ENCODE measurements around the gene OPTC.

DNA sequence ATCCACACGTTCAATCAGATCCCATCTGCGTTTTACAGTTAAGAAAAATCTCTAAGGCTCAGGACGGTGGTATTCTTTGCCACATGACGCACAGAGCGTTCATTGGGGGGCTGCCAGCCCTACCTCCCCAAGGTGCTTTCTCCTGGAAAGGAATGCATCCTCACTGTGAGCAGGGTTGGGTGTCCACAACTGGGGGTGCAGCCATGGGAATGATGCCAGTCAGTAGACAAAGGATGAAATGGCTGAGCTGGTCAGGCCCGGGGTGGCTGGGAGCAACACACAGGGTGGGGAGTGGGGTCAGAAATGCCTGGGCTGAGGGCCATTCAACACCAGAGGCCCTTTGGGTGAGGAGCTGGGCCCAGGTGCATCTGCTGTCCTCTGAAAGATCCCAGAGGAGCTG lies 25.9 kb downstream of the OPTC start:
- TF ChIP-seq CTCF (IDR thresholded peaks at IDR 0.05) (no peak), POLR2A (IDR thresholded peaks at IDR 0.05; ENCODE audit: low read length) (no peak), REST (IDR thresholded peaks at IDR 0.05) (no peak)

All from A549 (cell line).